OCI-LY7 (cell line): ENCODE measurements around the gene CHD9.

Experiments
- EZH2phosphoT487 ChIP-seq: fragments of 200-600 bp; sonication (generic); IDR thresholded peaks from 2 replicates; pipeline ENCODE4 v1.6.1; 2018; ENCODE audit warnings: low read depth, borderline replicate concordance, mild to moderate bottlenecking, mixed run types, antibody characterized with exemption, low read length, moderate library complexity, mixed read lengths
- TF ChIP-seq, protein P1 (sequence below): fragments of 200-600 bp; sonication (generic); conservative IDR thresholded peaks from 2 replicates; pipeline ENCODE4 v1.5.1; 2014; ENCODE audit warnings: mild to moderate bottlenecking, antibody characterized with exemption, low read length, moderate library complexity, mixed read lengths

DNA sequence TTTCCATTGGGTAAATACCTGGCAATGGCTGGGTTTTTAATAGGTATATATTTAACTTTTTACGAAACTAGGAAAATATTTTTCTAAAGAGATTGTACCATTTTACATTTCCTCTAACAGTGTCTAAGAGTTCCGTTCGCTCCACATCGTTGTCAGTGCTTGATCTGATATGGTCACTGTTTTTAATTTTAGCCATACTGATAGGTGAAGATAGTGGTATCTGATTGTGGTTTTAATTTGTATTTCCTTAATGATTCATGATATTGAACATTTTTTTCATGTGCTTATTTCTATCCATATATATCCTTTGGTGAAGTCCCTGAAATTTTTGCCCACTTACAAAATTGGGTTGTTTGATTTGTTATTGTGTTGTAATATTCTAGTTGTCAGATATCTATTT lies 117.7 kb downstream of the CHD9 start:
- TF ChIP-seq EZH2phosphoT487: no peak
- TF ChIP-seq, protein P1, sequence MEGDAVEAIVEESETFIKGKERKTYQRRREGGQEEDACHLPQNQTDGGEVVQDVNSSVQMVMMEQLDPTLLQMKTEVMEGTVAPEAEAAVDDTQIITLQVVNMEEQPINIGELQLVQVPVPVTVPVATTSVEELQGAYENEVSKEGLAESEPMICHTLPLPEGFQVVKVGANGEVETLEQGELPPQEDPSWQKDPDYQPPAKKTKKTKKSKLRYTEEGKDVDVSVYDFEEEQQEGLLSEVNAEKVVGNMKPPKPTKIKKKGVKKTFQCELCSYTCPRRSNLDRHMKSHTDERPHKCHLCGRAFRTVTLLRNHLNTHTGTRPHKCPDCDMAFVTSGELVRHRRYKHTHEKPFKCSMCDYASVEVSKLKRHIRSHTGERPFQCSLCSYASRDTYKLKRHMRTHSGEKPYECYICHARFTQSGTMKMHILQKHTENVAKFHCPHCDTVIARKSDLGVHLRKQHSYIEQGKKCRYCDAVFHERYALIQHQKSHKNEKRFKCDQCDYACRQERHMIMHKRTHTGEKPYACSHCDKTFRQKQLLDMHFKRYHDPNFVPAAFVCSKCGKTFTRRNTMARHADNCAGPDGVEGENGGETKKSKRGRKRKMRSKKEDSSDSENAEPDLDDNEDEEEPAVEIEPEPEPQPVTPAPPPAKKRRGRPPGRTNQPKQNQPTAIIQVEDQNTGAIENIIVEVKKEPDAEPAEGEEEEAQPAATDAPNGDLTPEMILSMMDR: no peak
